ENCODE data around the gene ERP44.
"Not testable (repeated sequence)": the region's sequence is repeated elsewhere in the genome, so short reads cannot be mapped to it uniquely, and the experiment has no call there.

ERP44 gene

DNA sequence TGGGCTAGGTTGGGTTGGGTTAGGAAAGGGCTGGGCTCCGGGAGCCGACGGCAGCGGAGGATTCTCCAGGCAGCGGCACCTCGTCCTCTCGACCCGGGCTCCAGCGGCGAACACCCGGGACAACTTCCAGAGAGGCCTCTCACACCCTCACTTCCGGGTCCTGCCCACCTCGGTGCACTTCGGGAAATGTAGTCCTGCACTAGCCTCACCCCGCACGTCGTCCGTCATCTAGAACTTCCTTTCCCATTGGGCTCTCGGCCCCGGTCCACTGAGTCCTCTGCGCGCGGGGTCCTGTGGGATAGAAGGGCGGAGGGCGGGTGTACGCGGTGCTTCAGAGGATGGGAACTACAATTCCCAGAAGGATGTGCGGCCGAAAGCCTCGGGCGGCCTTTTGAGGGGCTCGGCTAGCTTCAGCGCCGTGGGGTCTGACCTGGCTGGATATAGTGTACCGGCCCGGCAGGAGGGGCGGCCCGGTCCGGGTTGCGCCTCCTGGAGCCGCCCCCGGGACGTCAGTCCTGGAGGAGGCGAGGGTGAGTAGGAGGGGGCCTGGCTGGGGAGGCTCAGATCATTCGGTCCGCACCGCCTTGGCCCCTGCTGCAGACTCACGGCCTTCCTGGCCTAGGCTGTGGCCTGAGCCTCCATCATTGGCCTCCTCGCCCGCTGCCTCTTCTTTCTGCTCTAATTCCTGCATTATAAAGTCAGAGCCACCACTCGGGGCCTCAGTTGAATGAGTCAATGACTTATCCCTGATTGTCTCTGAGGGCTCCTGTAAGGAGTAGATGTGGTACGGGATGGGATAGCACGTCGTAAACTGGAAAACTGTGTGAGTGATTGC is at the start of gene ERP44, which contains the start of gene INVS:
Gene ERP44 (minus strand): TSS at position 114 of the 835 bp plus-strand sequence. CDS start 160 bp downstream, outside the sequence.
Gene INVS (plus strand): TSS at position 357 of the 835 bp plus-strand sequence. CDS start 5,279 bp downstream, outside the sequence.
- Histone ChIP-seq H3K9ac (ENCODE audit: low read length) (peak within 1 kb of the TSS; percentile 98), H3K9me3 (ENCODE audit: control insufficient read depth, low read length) (no peaks in the 10 kb centered on the region), H3K36me3 (ENCODE audit: control insufficient read depth, insufficient read depth, low read length) (no peaks in the 10 kb centered on the region), H3K4me3 (ENCODE audit: low read length) (peak within 1 kb of the TSS; percentile 99), H3K27me3 (ENCODE audit: control insufficient read depth, insufficient read depth, low read length) (no peaks in the 10 kb centered on the region), H3K4me1 (ENCODE audit: control insufficient read depth, insufficient read depth, low read length) (peaks cover 35% of the 10 kb centered on the region)

DNA sequence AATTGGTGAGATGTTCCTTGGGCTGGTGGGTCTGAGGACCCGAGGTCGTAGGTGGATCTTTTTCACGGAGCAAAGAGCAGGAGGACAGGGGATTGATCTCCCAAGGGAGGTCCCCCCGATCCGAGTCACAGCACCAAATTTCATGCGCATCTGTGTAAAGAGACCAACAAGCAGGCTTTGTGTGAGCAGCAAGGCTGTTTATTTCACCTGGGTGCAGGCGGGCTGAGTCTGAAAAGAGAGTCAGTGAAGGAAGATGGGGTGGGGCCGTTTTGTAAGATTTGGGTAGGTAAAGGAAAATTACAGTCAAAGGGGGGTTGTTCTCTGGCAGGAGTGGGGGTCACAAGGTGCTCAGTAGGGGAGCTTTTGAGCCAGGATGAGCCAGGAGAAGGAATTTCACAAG is 47.2 kb upstream of the ERP44 start:
- H3K4me1 ChIP-seq (ENCODE audit: control insufficient read depth, insufficient read depth, low read length); H3K36me3 ChIP-seq (ENCODE audit: control insufficient read depth, insufficient read depth, low read length); H3K27me3 ChIP-seq (ENCODE audit: control insufficient read depth, insufficient read depth, low read length); H3K4me3 ChIP-seq (ENCODE audit: low read length); H3K9ac ChIP-seq (ENCODE audit: low read length); H3K9me3 ChIP-seq (ENCODE audit: control insufficient read depth, low read length): not testable (repeated sequence)

- not testable (repeated sequence) for H3K27me3 ChIP-seq (ENCODE audit: control insufficient read depth, insufficient read depth, low read length); H3K4me1 ChIP-seq (ENCODE audit: control insufficient read depth, insufficient read depth, low read length); H3K4me3 ChIP-seq (ENCODE audit: low read length); H3K36me3 ChIP-seq (ENCODE audit: control insufficient read depth, insufficient read depth, low read length); H3K9me3 ChIP-seq (ENCODE audit: control insufficient read depth, low read length); H3K9ac ChIP-seq (ENCODE audit: low read length)
Observed at GRCh38 chr9:100145167-100145934, 46.6 kb upstream of the ERP44 start.

GRCh38 chr9:100141862-100142261 is 43.1 kb upstream of the ERP44 start:
- H3K9ac ChIP-seq (ENCODE audit: low read length); H3K4me1 ChIP-seq (ENCODE audit: control insufficient read depth, insufficient read depth, low read length); H3K4me3 ChIP-seq (ENCODE audit: low read length); H3K36me3 ChIP-seq (ENCODE audit: control insufficient read depth, insufficient read depth, low read length); H3K27me3 ChIP-seq (ENCODE audit: control insufficient read depth, insufficient read depth, low read length); H3K9me3 ChIP-seq (ENCODE audit: control insufficient read depth, low read length): not testable (repeated sequence)

GRCh38 chr9:100140303-100140702 is 41.5 kb upstream of the ERP44 start:
- not testable (repeated sequence) for H3K9ac ChIP-seq (ENCODE audit: low read length); H3K4me3 ChIP-seq (ENCODE audit: low read length); H3K9me3 ChIP-seq (ENCODE audit: control insufficient read depth, low read length); H3K4me1 ChIP-seq (ENCODE audit: control insufficient read depth, insufficient read depth, low read length); H3K27me3 ChIP-seq (ENCODE audit: control insufficient read depth, insufficient read depth, low read length); H3K36me3 ChIP-seq (ENCODE audit: control insufficient read depth, insufficient read depth, low read length)

DNA sequence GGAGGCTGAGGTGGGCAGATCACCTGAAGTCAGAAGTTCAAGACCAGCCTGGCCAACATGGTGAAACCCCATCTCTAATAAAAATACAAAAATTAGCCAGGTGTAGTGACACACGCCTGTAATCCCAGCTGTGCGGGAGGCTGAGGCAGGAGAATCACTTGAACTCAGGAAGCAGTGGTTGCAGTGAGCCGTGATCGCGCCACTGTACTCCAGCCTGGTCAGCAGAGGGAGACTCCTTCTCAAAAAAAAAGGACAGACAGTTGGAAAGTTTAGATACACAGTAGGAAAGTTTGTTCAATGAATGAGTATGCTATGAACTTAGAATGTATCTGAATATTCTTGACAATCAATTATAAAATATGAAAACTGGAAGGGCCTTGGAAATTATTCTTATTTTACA is 38.0 kb upstream of the ERP44 start:
- H3K27me3 ChIP-seq (ENCODE audit: control insufficient read depth, insufficient read depth, low read length); H3K9me3 ChIP-seq (ENCODE audit: control insufficient read depth, low read length); H3K9ac ChIP-seq (ENCODE audit: low read length); H3K36me3 ChIP-seq (ENCODE audit: control insufficient read depth, insufficient read depth, low read length); H3K4me3 ChIP-seq (ENCODE audit: low read length); H3K4me1 ChIP-seq (ENCODE audit: control insufficient read depth, insufficient read depth, low read length): not testable (repeated sequence)

DNA sequence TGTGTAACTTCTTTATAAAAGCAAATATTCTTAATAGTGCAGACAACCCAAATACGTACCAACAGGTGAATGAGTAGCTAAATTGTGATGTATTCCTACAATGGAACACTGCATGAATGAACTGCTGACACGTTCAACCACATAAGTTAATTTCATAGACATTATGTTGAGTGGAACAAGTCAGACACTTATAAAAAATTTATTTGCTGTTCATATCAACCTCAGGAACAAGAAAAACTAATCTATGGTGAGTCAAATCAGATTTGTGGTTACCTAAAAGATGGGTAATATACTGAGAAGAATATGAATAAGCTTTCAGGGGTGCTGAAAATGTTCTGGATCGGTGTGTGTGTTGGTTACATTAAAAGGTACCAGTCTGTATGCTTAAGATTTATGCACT is 35.9 kb upstream of the ERP44 start:
- H3K9ac ChIP-seq (ENCODE audit: low read length): no peak overlapping the region
- H3K36me3 ChIP-seq (ENCODE audit: control insufficient read depth, insufficient read depth, low read length): no peaks in the 10 kb centered on the region
- H3K4me1 ChIP-seq (ENCODE audit: control insufficient read depth, insufficient read depth, low read length): no peaks in the 10 kb centered on the region

DNA sequence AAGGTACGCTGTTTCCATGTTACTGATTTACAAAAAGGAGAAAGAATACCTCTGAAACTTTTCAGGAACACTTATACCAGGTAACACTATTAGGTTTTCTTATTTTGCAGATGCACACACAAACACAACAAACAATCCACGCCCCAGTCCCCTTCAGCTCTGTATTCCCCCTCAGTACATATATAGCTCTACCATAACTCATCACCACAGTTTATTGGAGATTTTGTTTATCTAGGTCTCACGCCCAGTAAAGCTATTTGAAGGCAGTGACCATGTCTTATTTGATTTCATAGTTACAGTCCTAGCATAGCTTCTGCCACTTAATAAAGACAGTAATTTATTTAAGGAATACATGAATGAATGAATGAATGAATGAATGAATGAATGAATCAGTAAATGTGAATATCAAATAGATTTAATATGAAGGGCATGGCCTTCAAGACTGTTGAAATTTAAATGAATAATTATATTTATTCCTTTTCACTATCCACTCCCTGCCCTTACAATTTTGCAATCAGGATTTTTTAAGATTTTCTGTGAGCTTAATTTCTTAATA is 33.2 kb upstream of the ERP44 start:
- no peaks in the 10 kb centered on the region for H3K36me3 ChIP-seq (ENCODE audit: control insufficient read depth, insufficient read depth, low read length)
- H3K4me3 ChIP-seq (ENCODE audit: low read length): no peak overlapping the region
- H3K4me1 ChIP-seq (ENCODE audit: control insufficient read depth, insufficient read depth, low read length): no peaks in the 10 kb centered on the region
- H3K9ac ChIP-seq (ENCODE audit: low read length): no peak overlapping the region
- no peaks in the 10 kb centered on the region for H3K27me3 ChIP-seq (ENCODE audit: control insufficient read depth, insufficient read depth, low read length)
- H3K9me3 ChIP-seq (ENCODE audit: control insufficient read depth, low read length): no peaks in the 10 kb centered on the region

More for the DNA sequence above, 35.9 kb upstream of the ERP44 start:
- no peaks in the 10 kb centered on the region for H3K9me3 ChIP-seq (ENCODE audit: control insufficient read depth, low read length)
- H3K4me3 ChIP-seq (ENCODE audit: low read length): no peak overlapping the region
- H3K27me3 ChIP-seq (ENCODE audit: control insufficient read depth, insufficient read depth, low read length): no peaks in the 10 kb centered on the region

DNA sequence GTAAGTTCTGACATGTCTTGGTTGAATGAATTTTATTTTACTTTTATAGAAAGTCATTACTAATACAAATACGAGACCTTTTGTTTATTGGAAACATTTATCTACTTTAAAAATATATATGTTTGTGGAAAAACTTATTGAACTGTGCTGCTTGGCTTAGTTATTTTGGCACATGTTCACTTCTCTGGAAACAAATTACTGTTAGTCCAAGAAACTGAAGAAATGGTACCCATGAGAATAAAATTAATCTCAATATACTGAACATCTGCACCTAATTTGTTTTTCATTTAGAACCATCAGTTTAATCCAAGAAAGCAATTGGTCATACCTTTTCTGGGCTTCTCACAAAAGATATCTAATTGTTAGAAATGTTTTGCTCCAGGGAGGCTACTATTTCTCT is 32.4 kb upstream of the ERP44 start:
- H3K9ac ChIP-seq (ENCODE audit: low read length): no peak overlapping the region
- H3K36me3 ChIP-seq (ENCODE audit: control insufficient read depth, insufficient read depth, low read length): no peaks in the 10 kb centered on the region
- no peaks in the 10 kb centered on the region for H3K4me1 ChIP-seq (ENCODE audit: control insufficient read depth, insufficient read depth, low read length)
- no peak overlapping the region for H3K4me3 ChIP-seq (ENCODE audit: low read length)
- no peaks in the 10 kb centered on the region for H3K27me3 ChIP-seq (ENCODE audit: control insufficient read depth, insufficient read depth, low read length)
- H3K9me3 ChIP-seq (ENCODE audit: control insufficient read depth, low read length): no peaks in the 10 kb centered on the region

DNA sequence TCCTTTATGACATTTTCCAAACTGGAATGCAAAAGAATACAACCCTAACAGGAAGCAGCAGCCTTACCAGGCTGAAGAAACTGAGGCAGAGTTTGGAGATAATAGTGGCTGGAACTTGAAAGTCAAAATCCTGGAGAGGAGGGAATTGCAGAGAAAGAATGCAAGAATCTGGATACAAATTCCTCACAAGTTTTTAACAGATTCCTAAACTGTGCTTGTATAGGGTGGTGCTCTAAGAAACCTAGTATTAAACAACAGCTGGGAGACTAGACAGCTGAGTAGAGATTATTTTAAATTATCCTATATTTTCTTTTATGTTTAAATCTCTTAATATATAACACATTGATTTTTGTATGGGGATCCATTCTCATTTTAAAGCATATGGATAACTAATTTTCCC is 31.0 kb upstream of the ERP44 start:
- H3K9me3 ChIP-seq (ENCODE audit: control insufficient read depth, low read length): no peaks in the 10 kb centered on the region
- no peaks in the 10 kb centered on the region for H3K36me3 ChIP-seq (ENCODE audit: control insufficient read depth, insufficient read depth, low read length)
- H3K4me3 ChIP-seq (ENCODE audit: low read length): no peak overlapping the region
- H3K27me3 ChIP-seq (ENCODE audit: control insufficient read depth, insufficient read depth, low read length): no peaks in the 10 kb centered on the region
- no peak overlapping the region for H3K9ac ChIP-seq (ENCODE audit: low read length)
- no peaks in the 10 kb centered on the region for H3K4me1 ChIP-seq (ENCODE audit: control insufficient read depth, insufficient read depth, low read length)

DNA sequence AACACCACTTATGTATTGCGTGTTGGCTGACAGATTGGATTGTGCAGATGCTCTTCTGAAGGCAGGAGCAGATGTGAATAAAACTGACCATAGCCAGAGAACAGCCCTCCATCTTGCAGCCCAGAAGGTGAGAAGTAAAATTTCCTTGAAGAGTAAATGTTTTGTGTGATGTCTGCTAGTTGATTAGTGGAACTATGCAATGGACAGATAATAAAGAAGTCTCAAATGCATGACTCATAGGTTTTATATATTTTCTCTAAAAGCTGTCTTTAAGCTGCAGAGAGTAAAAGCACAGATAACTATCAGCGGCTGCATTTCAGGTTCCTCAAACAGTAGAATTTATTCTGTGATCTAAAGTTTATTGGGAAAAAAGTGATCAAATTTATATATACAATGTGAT is 27.6 kb upstream of the ERP44 start:
- Histone ChIP-seq H3K36me3 (ENCODE audit: control insufficient read depth, insufficient read depth, low read length) (no peaks in the 10 kb centered on the region), H3K4me3 (ENCODE audit: low read length) (no peak overlapping the region), H3K4me1 (ENCODE audit: control insufficient read depth, insufficient read depth, low read length) (no peaks in the 10 kb centered on the region), H3K9ac (ENCODE audit: low read length) (no peak overlapping the region), H3K9me3 (ENCODE audit: control insufficient read depth, low read length) (no peaks in the 10 kb centered on the region), H3K27me3 (ENCODE audit: control insufficient read depth, insufficient read depth, low read length) (no peaks in the 10 kb centered on the region)

DNA sequence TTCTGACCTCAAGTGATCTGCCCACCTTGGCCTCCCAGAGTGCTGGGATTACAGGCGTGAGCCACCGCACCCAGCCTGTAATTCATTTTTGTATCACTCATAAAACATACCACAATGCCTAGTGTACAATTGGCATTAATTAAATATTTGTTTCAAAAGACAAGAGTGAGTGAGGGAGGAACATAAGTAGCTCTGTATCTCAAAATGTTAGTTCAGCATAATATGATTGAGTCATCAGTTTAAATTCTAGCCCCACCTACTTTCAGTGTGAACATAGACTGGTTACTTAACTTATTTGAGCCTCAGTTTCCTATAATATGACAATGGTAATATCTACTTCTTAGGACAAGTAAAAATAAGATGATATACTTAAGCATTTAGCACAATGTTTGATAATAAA is 27.1 kb upstream of the ERP44 start:
- Histone ChIP-seq H3K27me3 (ENCODE audit: control insufficient read depth, insufficient read depth, low read length) (no peaks in the 10 kb centered on the region), H3K4me1 (ENCODE audit: control insufficient read depth, insufficient read depth, low read length) (no peaks in the 10 kb centered on the region), H3K36me3 (ENCODE audit: control insufficient read depth, insufficient read depth, low read length) (no peaks in the 10 kb centered on the region), H3K9me3 (ENCODE audit: control insufficient read depth, low read length) (no peaks in the 10 kb centered on the region), H3K9ac (ENCODE audit: low read length) (no peak overlapping the region), H3K4me3 (ENCODE audit: low read length) (no peak overlapping the region)
